Ovary (tissue), 9 donors: ENCODE data around the gene B3GNT9. TPM values are rescaled to one million over a fixed set of nuclear protein-coding genes. Genes with fewer than 3 reads are reported as not detected.
A peak's percentile ranks its signal among the peaks of the same experiment; 100 is the strongest.

Source experiments
- DNase-seq, 5 donors: peaks; one replicate each; pipeline ENCODE4 v3.0.0-alpha.2; 2019 to 2020
- H3K27ac ChIP-seq, 2 donors: fragments of 200-600 bp; one replicate each; pipeline versions ENCODE4 v1.5.1 to v1.8.0; 2019 to 2022
- H3K27me3 ChIP-seq: fragments of 200-600 bp; one replicate; pipeline ENCODE4 v1.8.0; 2022
- H3K36me3 ChIP-seq: fragments of 200-600 bp; sonication (generic); one replicate; pipeline ENCODE4 v1.5.1; 2019
- H3K4me1 ChIP-seq: one replicate; pipeline ENCODE4 v1.8.1; 2013; ENCODE audit warnings: mild to moderate bottlenecking, moderate library complexity; ENCODE audit not compliant: insufficient read depth
- H3K4me3 ChIP-seq: fragments of 200-600 bp; sonication (generic); one replicate; pipeline ENCODE4 v1.5.1; 2017
- H3K9me3 ChIP-seq, 2 donors: fragments of 200-600 bp in 1 of 2; sonication (generic) in 1 of 2; one replicate each; pipeline versions ENCODE4 v1.5.1 to v1.8.1; 2013 to 2019; ENCODE audit warnings: mild to moderate bottlenecking in 1 of 2, moderate library complexity in 1 of 2
- EP300 ChIP-seq: sonication (generic); formaldehyde crosslinking; IDR thresholded peaks from one replicate; pipeline ENCODE4 v1.6.1; 2017; ENCODE audit warnings: antibody characterized with exemption
- POLR2A ChIP-seq: fragments of 450-650 bp; IDR thresholded peaks from one replicate; pipeline ENCODE4 v1.6.1; 2017; ENCODE audit warnings: antibody characterized with exemption, mild to moderate bottlenecking, moderate library complexity
- WGBS, 3 donors: extraction: QIAGEN DNeasy Blood & Tissue Kit in 1 of 3; methylation state at CpG; one replicate each; pipeline versions ENCODE4 v1.1.5 to v1.1.7; 2013 to 2017; 5-methylcytosine and 5-hydroxymethylcytosine counted together
- intact Hi-C, 4 donors: fragments of 100-400 bp; cut with DNase I; formaldehyde crosslinking; loops; one replicate each; pipeline versions ENCODE4 v1.11.0 to v1.15.1; 2022 to 2023
- polyA plus RNA-seq, 2 donors: library from polyadenylated mRNA; stranded (reverse); fragments of 200-250 nt in 1 of 2; fragments of 350-450 nt in 1 of 2; fragmentation: Illumina TruSeq in 1 of 2; extraction: RNeasy Lipid Tissue Mini Kit (QIAGEN cat#74804) in 1 of 2; gene quantifications; one replicate each; pipeline ENCODE4 v1.2.3, GENCODE V29; 2013 to 2014
- total RNA-seq, 7 donors: library from RNA; depleted of rRNA in 2 of 7; stranded (reverse); fragments of >200 nt in 2 of 7; fragmentation: NEBNext Ultra II Directional in 3 of 7; extraction: Animal tissue kit (Norgen Biotek cat#: 25700) in 3 of 7; gene quantifications; one replicate each; pipeline versions ENCODE4 v1.1.0 to v1.2.4, GENCODE V29; 2016 to 2023
- TF ChIP-seq, protein P1 (sequence below), 3 donors: fragments of 450-650 bp in 2 of 3; fragments of 200-600 bp in 1 of 3; IDR thresholded peaks; one replicate each; pipeline versions ENCODE4 v1.5.1 to v1.8.0; 2016 to 2022; ENCODE audit warnings: antibody characterized with exemption in 3 of 3, mild to moderate bottlenecking in 1 of 3
- donor health status: DM: no; HTN: no; CAD: no; lungs with moderate emphysema.
- donor health status: DM: no; HTN: no; CAD: no.
- donor health status: Bipolar disorder and iron deficiency.
- donor health status: DM: yes; HTN: yes; CAD: no.
- donor health status: DM: no; HTN: no; CAD: no.
- donor health status: DM: yes; HTN: yes; CAD: no.

The B3GNT9 gene
- total and polyA plus RNA-seq, 9 donors = 11.1 to 45.7 (median 27.6) TPM

DNA sequence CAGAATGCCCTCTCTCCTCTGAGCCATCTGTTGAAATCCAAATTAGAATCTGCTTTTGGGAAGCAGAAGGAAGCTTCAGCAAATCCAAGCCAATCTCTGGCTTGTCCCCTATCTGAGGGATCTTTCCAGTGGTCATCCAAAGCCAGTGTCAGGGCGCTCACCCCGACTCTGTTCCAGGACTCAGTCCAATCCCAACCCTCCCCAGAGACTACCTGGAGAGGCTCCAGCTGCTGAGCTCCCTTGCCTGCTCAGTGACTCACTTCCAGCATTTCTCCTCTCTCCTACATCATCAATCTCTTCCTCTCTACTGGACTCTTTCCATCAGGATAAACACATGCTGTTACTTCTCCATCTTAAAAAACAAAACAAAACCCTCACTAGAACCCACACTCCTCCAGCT, 30.5 kb upstream of the B3GNT9 start:
- no peaks in the 10 kb centered on the region for H3K27me3 ChIP-seq
- TF ChIP-seq EP300 (no peak), POLR2A (no peak)
- TF ChIP-seq, protein P1, sequence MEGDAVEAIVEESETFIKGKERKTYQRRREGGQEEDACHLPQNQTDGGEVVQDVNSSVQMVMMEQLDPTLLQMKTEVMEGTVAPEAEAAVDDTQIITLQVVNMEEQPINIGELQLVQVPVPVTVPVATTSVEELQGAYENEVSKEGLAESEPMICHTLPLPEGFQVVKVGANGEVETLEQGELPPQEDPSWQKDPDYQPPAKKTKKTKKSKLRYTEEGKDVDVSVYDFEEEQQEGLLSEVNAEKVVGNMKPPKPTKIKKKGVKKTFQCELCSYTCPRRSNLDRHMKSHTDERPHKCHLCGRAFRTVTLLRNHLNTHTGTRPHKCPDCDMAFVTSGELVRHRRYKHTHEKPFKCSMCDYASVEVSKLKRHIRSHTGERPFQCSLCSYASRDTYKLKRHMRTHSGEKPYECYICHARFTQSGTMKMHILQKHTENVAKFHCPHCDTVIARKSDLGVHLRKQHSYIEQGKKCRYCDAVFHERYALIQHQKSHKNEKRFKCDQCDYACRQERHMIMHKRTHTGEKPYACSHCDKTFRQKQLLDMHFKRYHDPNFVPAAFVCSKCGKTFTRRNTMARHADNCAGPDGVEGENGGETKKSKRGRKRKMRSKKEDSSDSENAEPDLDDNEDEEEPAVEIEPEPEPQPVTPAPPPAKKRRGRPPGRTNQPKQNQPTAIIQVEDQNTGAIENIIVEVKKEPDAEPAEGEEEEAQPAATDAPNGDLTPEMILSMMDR (IDR thresholded peaks at IDR 0.05) = no peak
- H3K4me3 ChIP-seq = no peak overlapping the region
- H3K27ac ChIP-seq = peak overlapping the region; percentile 36 to 54
- peak; percentile 77 to 82 (median 79) for DNase-seq
- WGBS, 3 donors = 5 to 13% (median 7%) methylated on average over 2 of the region's 2 CpGs
- intact Hi-C loops = loop anchor here in 1 of 4 donors (10.0 kb wide), 1 partner anchor 207 kb away; no protein-coding TSS in a partner anchor
- no peaks in the 10 kb centered on the region for H3K9me3 ChIP-seq
- H3K4me1 ChIP-seq = peaks cover 5% of the 10 kb centered on the region
- no peaks in the 10 kb centered on the region for H3K36me3 ChIP-seq

DNA sequence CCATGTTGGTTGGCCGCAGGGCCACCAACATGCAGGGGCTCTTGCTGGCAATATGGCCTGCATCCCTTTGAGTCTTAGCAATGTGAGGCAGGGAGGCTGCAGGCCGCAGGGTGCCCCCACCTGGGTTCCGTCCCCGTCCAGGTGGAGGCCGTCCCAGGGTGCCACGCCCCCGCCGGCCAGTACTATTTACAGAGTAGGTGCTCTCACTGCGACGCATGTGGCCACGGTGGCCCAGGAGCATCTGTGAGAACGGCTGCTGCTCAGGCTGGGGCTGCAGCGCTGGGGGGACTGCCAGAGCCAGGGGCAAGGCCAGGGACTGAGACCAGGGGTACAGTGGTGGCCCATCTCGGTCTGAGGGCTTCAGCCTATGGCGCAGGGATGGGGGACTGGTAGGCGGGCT, 29.4 kb upstream of the B3GNT9 start:
- Histone ChIP-seq H3K27me3 (no peaks in the 10 kb centered on the region), H3K4me1 (peaks cover 4% of the 10 kb centered on the region), H3K27ac (no peak overlapping the region), H3K9me3 (no peaks in the 10 kb centered on the region), H3K4me3 (no peak overlapping the region), H3K36me3 (no peaks in the 10 kb centered on the region)
- intact Hi-C loops = loop anchor here in 1 of 4 donors (10.0 kb wide), 1 partner anchor 205 kb away; no protein-coding TSS in a partner anchor
- TF ChIP-seq POLR2A (no peak), EP300 (no peak)
- TF ChIP-seq, protein P1 (IDR thresholded peaks at IDR 0.05) = no peak
- peak in 2 of 5 donors; percentile 44 to 49 for DNase-seq
- WGBS, 3 donors = 90 to 100% (median 92%) methylated on average over 12 to 16 of the region's 16 CpGs

DNA sequence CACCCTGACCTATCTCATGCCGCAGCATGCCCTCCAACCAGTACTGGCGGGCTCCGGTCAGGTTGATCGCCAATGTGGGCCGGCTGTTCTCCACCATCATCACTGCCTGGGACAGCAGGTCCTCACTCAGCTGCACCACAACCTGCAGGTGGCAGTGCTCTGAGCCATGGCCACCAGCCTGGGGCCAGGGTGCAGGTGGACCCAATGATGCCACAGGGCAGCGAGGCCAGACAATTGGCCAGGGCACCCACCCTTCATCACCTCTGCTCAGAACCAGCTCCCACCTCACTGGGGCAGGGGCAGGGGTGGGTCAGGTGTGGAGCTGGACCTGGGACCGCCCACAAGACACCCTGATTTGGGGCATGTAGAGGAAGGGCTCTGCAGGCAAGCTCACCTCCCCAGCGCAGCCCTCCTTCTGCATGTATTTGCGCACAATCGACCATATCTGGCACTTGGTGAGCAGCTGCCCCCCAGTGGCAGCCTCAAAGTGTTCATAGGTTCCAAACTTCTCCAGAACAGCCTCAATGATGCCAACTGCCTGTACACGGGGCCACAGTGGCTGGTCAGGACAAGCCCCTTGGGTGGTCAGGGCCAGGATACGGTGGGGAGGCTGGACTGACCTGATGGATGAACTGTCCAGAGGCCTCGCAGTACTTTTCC, 28.8 kb upstream of the B3GNT9 start:
- intact Hi-C loops = loop anchor here in 1 of 4 donors (10.0 kb wide), 1 partner anchor 205 kb away; no protein-coding TSS in a partner anchor
- no peaks in the 10 kb centered on the region for H3K36me3 ChIP-seq
- H3K27me3 ChIP-seq = no peaks in the 10 kb centered on the region
- DNase-seq = peak in 2 of 5 donors; percentile 39 to 44
- H3K4me3 ChIP-seq = no peak overlapping the region
- no peaks in the 10 kb centered on the region for H3K9me3 ChIP-seq
- H3K27ac ChIP-seq = no peak overlapping the region
- TF ChIP-seq, protein P1 (IDR thresholded peaks at IDR 0.05) = no peak
- TF ChIP-seq EP300 = no peak
- TF ChIP-seq POLR2A = no peak
- H3K4me1 ChIP-seq = peaks cover 2% of the 10 kb centered on the region
- 88 to 96% (median 88%) methylated on average over 13 of the region's 13 CpGs for WGBS, 3 donors

DNA sequence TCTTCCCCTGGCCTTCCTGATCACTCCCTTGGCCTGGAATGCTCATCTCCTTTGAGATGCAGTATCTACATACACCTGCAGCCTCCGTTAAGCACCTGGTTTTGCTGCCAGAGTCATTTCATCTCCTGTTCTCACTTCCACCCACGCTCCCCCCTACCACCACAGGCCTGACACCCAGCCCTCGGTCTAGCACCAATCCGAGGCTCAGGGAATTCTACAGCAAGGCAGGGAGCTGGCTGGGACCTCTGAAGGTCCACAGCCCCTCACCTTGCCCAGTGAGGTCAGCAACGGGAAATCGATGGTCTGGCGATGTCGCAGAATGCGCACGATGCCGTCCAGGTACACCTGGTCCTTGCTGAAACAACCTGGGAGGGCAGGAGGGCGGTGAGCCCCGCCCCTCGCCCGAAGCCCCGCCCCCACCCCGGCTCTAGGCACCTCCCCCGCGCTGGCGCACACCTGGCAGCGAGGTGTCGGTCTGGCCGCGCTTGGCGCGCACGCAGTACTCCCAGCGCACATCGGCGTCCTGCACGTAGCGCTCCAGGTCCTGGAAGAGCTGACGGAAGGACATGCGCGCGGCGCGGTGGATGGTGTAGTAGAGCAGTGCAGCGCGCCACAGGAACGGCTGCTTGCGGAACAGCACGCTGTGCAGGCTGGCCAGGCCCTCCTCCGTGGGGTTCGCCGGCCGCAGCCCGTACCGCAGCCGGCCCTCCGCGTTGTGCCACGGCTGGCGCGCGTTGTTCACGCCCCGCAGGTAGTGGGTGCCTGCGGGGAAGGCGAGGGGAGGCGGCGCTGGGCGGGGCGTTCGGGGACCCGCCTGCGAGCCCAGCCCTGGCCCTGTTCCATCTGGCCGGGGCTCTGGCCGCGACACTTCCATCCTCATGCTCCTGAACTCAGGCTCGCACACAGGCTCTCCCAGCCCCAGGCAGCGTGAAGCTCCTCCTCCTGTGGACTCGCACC, 27.2 kb upstream of the B3GNT9 start:
- no peaks in the 10 kb centered on the region for H3K36me3 ChIP-seq
- no peaks in the 10 kb centered on the region for H3K9me3 ChIP-seq
- H3K4me1 ChIP-seq = peaks cover 4% of the 10 kb centered on the region
- intact Hi-C loops = no loop called here
- peak overlapping the region; percentile 32 for H3K4me3 ChIP-seq
- WGBS, 3 donors = 5 to 10% (median 10%) methylated on average over 36 to 73 of the region's 73 CpGs
- no peak for TF ChIP-seq POLR2A
- TF ChIP-seq, protein P1 (IDR thresholded peaks at IDR 0.05) = peak in 1 of 3 donors; percentile 31
- no peaks in the 10 kb centered on the region for H3K27me3 ChIP-seq
- peak in 4 of 5 donors; percentile 60 to 74 (median 68) for DNase-seq
- H3K27ac ChIP-seq = peak overlapping the region in 1 of 2 donors; percentile 29
